H1 (cell line): Measurements from ENCODE around the gene CPT1A. TPM values are rescaled to one million over a fixed set of nuclear protein-coding genes. Genes with fewer than 3 reads are reported as not detected.

Experiments used
- CTCF ChIA-PET: fragments of 300-600 bp; sonication (Branson Sonifier 250); formaldehyde crosslinking; loops from one replicate; lab custom pipeline; 2021; ENCODE audit not compliant: partially characterized antibody; lab: Charles Lee
- POLR2A ChIA-PET: fragments of 300-600 bp; sonication (Branson Sonifier 250); formaldehyde crosslinking; loops from one replicate; lab custom pipeline; 2021; ENCODE audit warnings: inconsistent platforms; ENCODE audit not compliant: partially characterized antibody; lab: Charles Lee
- DNase-seq, 2 experiments: peaks; one replicate each; pipeline versions ENCODE4 v3.0.0 to v3.0.0-alpha.2; 2010 to 2022; ENCODE audit warnings: low spot score in 2 of 2, low read depth in 1 of 2, mixed read lengths in 1 of 2
- FAIRE-seq: peaks from 2 replicates; lab custom pipeline; 2011; peaks lifted over from hg19 to GRCh38; lab: Jason Lieb, UNC
- H2AFZ ChIP-seq: 2 replicates; pipeline ENCODE4 v1.8.1; 2012; ENCODE audit warnings: low read length, inconsistent platforms
- H2AK5ac ChIP-seq: 2 replicates; pipeline ENCODE4 v1.6.1; 2013; ENCODE audit warnings: low read depth, low read length
- H2BK120ac ChIP-seq: replicated peaks from 2 replicates; pipeline ENCODE3; 2013; ENCODE audit warnings: low read depth, low read length, inconsistent platforms
- H2BK12ac ChIP-seq: 2 replicates; pipeline ENCODE4 v1.6.1; 2013; ENCODE audit warnings: low read depth, low read length
- H2BK15ac ChIP-seq: 2 replicates; pipeline ENCODE4 v1.6.1; 2013; ENCODE audit warnings: low read length
- H2BK20ac ChIP-seq: 2 replicates; pipeline ENCODE4 v1.6.1; 2013; ENCODE audit warnings: low read length
- H2BK5ac ChIP-seq: 2 replicates; pipeline ENCODE4 v1.6.1; 2013; ENCODE audit warnings: low read depth, low read length
- H3K14ac ChIP-seq: 2 replicates; pipeline ENCODE4 v1.6.1; 2013; ENCODE audit warnings: inconsistent platforms; ENCODE audit not compliant: insufficient read length
- H3K18ac ChIP-seq: 2 replicates; pipeline ENCODE4 v1.6.1; 2013; ENCODE audit warnings: low read length; ENCODE audit errors: extremely low read depth
- H3K23ac ChIP-seq: 2 replicates; pipeline ENCODE4 v1.6.1; 2013; ENCODE audit warnings: inconsistent platforms; ENCODE audit not compliant: insufficient read length
- H3K23me2 ChIP-seq: 2 replicates; pipeline ENCODE4 v1.6.1; 2013; ENCODE audit warnings: low read depth, low read length
- H3K27ac ChIP-seq: 2 replicates; pipeline ENCODE4 v1.6.1; 2011; ENCODE audit warnings: low read depth, low read length, inconsistent platforms
- H3K27me3 ChIP-seq, 4 experiments: replicated peaks in 1 of 4; 1 replicate in 1 of 4; 2 replicates in 3 of 4; pipeline versions ENCODE4 v1.6.1 to v1.8.1; 2011 to 2013; ENCODE audit warnings: low read length in 3 of 4, mild to moderate bottlenecking in 3 of 4, inconsistent platforms in 2 of 4, mixed read lengths in 2 of 4, moderate library complexity in 1 of 4; ENCODE audit not compliant: control insufficient read depth in 3 of 4, insufficient read depth in 3 of 4; ENCODE audit errors: extremely low read depth in 1 of 4
- H3K36me3 ChIP-seq, 4 experiments: 2 replicates each; pipeline versions ENCODE4 v1.6.1 to v1.8.1; 2011 to 2013; ENCODE audit warnings: mild to moderate bottlenecking in 4 of 4, low read length in 3 of 4, moderate library complexity in 2 of 4, control low read depth in 1 of 4, inconsistent platforms in 1 of 4; ENCODE audit not compliant: insufficient read depth in 4 of 4, control insufficient read depth in 2 of 4
- H3K4ac ChIP-seq: replicated peaks from 2 replicates; pipeline ENCODE3; 2013; ENCODE audit warnings: low read length, low read depth, mixed read lengths, inconsistent platforms; ENCODE audit not compliant: insufficient read length
- H3K4me1 ChIP-seq, 4 experiments: replicated peaks in 1 of 4; 1 replicate in 1 of 4; 2 replicates in 3 of 4; pipeline versions ENCODE4 v1.6.1 to v1.8.1; 2011 to 2013; ENCODE audit warnings: low read length in 3 of 4, inconsistent platforms in 2 of 4, mixed read lengths in 1 of 4; ENCODE audit not compliant: insufficient read depth in 4 of 4, control insufficient read depth in 3 of 4
- H3K4me2 ChIP-seq, 2 experiments: 2 replicates each; pipeline versions ENCODE4 v1.6.1 to v1.8.1; 2011 to 2013; ENCODE audit warnings: low read depth in 2 of 2, low read length in 2 of 2, control low read depth in 1 of 2, inconsistent platforms in 1 of 2, mild to moderate bottlenecking in 1 of 2; ENCODE audit not compliant: insufficient read depth in 1 of 2
- H3K4me3 ChIP-seq, 4 experiments: fragments of 200-600, 300-600 bp in 1 of 4; sonication (generic), shearing (Covaris generic), sonication (Bioruptor Twin) in 1 of 4; 2 replicates each; pipeline versions ENCODE4 v1.5.1 to v1.8.1; 2011 to 2016; ENCODE audit warnings: low read length in 4 of 4, low read depth in 3 of 4, control low read depth in 2 of 4, inconsistent platforms in 2 of 4, mild to moderate bottlenecking in 2 of 4, mixed read lengths in 1 of 4, moderate library complexity in 1 of 4; ENCODE audit not compliant: insufficient read depth in 2 of 4; ENCODE audit errors: extremely low read depth in 1 of 4
- H3K56ac ChIP-seq: replicated peaks from 2 replicates; pipeline ENCODE3; 2013; ENCODE audit warnings: low read depth, mild to moderate bottlenecking, mixed read lengths, low read length, inconsistent platforms; ENCODE audit not compliant: insufficient read length
- H3K79me1 ChIP-seq: 2 replicates; pipeline ENCODE4 v1.6.1; 2013; ENCODE audit warnings: low read depth, low read length, control low read depth
- H3K79me2 ChIP-seq, 2 experiments: 2 replicates each; pipeline versions ENCODE4 v1.6.1 to v1.8.1; 2012 to 2013; ENCODE audit warnings: low read length in 2 of 2, mild to moderate bottlenecking in 2 of 2, inconsistent platforms in 1 of 2; ENCODE audit not compliant: insufficient read depth in 2 of 2, control insufficient read depth in 1 of 2
- H3K9ac ChIP-seq, 4 experiments: replicated peaks in 1 of 4; 1 replicate in 1 of 4; 2 replicates in 3 of 4; pipeline versions ENCODE4 v1.6.1 to v1.8.1; 2011 to 2013; ENCODE audit warnings: low read depth in 3 of 4, low read length in 3 of 4, control low read depth in 2 of 4, mild to moderate bottlenecking in 2 of 4, moderate library complexity in 2 of 4, inconsistent platforms in 1 of 4; ENCODE audit errors: extremely low read depth in 1 of 4
- H3K9me3 ChIP-seq, 2 experiments: 2 replicates each; pipeline versions ENCODE4 v1.6.1 to v1.8.1; 2012 to 2013; ENCODE audit warnings: mild to moderate bottlenecking in 2 of 2, moderate library complexity in 2 of 2, control low read depth in 1 of 2, inconsistent platforms in 1 of 2, low read depth in 1 of 2, low read length in 1 of 2, mixed read lengths in 1 of 2; ENCODE audit not compliant: insufficient read depth in 2 of 2
- H4K20me1 ChIP-seq, 2 experiments: replicated peaks in 1 of 2; 2 replicates each; pipeline versions ENCODE3 to v1.8.1; 2011 to 2013; ENCODE audit warnings: inconsistent platforms in 2 of 2, low read length in 2 of 2, mild to moderate bottlenecking in 1 of 2; ENCODE audit not compliant: insufficient read depth in 2 of 2, control insufficient read depth in 1 of 2
- H4K5ac ChIP-seq: 2 replicates; pipeline ENCODE4 v1.6.1; 2013; ENCODE audit warnings: low read length, low read depth, mixed read lengths, inconsistent platforms; ENCODE audit not compliant: insufficient read length
- H4K8ac ChIP-seq: 2 replicates; pipeline ENCODE4 v1.8.0; 2013; ENCODE audit warnings: mild to moderate bottlenecking, moderate library complexity, low read length, inconsistent platforms; ENCODE audit not compliant: insufficient read depth; ENCODE audit errors: extremely low read depth
- H4K91ac ChIP-seq: replicated peaks from 2 replicates; pipeline ENCODE3; 2013; ENCODE audit warnings: low read length, mixed read lengths, inconsistent platforms; ENCODE audit not compliant: insufficient read length
- RNF2 ChIP-seq: fragments of 200-900, 300-1000 bp; sonication (generic); IDR thresholded peaks from 2 replicates; pipeline ENCODE4 v1.7.1; 2016; ENCODE audit warnings: borderline replicate concordance, low read depth, mild to moderate bottlenecking, antibody characterized with exemption, low read length; ENCODE audit not compliant: poor library complexity, severe bottlenecking; ENCODE audit errors: missing control alignments
- SP4 ChIP-seq: IDR thresholded peaks from 2 replicates; pipeline ENCODE4 v1.6.1; 2012; ENCODE audit warnings: low read length, inconsistent platforms
- TAF7 ChIP-seq: optimal IDR thresholded peaks from 2 replicates; pipeline ENCODE3; 2011; ENCODE audit warnings: low read depth, mild to moderate bottlenecking, inconsistent platforms, low read length, moderate library complexity, borderline replicate concordance
- WGBS, 2 experiments: shearing (Covaris generic) in 1 of 2; methylation state at CpG; one replicate each; pipeline versions ENCODE4 v1.1.6 to v1.1.7; 2013 to 2015; ENCODE audit warnings: low lambda C conversion rate in 2 of 2, mixed read lengths in 2 of 2, inconsistent platforms in 1 of 2, low coverage in 1 of 2, missing lambda C conversion rate in 1 of 2; ENCODE audit not compliant: insufficient replicate concordance in 2 of 2, insufficient coverage in 1 of 2, insufficient read length in 1 of 2; ENCODE audit errors: extremely low coverage in 1 of 2, missing lambda C conversion rate in 1 of 2; 5-methylcytosine and 5-hydroxymethylcytosine counted together
- polyA plus RNA-seq, 7 experiments: library from polyadenylated mRNA; depleted of rRNA in 3 of 7; stranded (reverse) in 5 of 7; unstranded in 2 of 7; fragments of >200 nt in 5 of 7; fragments of 200-250 nt in 2 of 7; gene quantifications; 1 replicate in 5 of 7; 2 replicates in 1 of 7; 4 replicates in 1 of 7; pipeline versions ENCODE4 v1.2.1 to v1.2.3, GENCODE V29; 2011 to 2013; ENCODE audit warnings: missing spikeins in 2 of 7, mixed read lengths in 2 of 7
- total RNA-seq: library from RNA; stranded (reverse); fragmentation: NEBNext Ultra II Directional; extraction: Animal tissue kit (Norgen Biotek cat#: 25700); gene quantifications from 2 replicates; pipeline ENCODE4 v1.2.1, GENCODE V29; 2021

The CPT1A gene
- total and polyA plus RNA-seq, 2 of the 8 experiments (the other 6 are each of a cell fraction or from before 2014, with no cell fraction given): 2.9 to 12.2 TPM

DNA sequence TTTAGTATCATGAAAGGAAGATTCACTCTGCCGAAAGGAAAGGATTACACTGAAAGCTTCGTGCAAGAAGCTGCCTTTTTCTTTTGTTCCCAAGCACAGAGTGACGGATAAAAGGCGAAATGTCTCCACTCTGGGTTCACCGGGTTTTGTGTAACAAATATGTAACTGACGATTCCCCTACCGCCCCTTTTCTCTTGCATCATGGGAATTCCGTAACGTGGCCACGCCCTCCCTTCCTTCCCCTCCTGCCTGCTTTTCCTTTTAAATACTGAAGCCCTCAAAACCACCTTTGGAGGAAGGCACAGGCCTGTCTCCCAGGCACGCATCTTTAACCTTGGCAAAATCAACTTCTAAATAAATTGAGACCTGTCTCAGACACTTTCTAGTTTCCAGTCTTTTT lies 74.0 kb downstream of the CPT1A start:
- no peak overlapping the region for H3K23ac ChIP-seq
- H2BK15ac ChIP-seq: no peak overlapping the region
- no peak overlapping the region for H4K91ac ChIP-seq
- H3K18ac ChIP-seq: no peak overlapping the region; the same call in 1 of the 2 replicates
- H3K27me3 ChIP-seq: no peaks in the 10 kb centered on the region
- H4K5ac ChIP-seq: no peak overlapping the region
- H3K27ac ChIP-seq: no peak overlapping the region
- FAIRE-seq (no peak), DNase-seq (no peak)
- H3K79me2 ChIP-seq: no peaks in the 10 kb centered on the region
- WGBS, 2 experiments: 84% methylated on average over 10 of the region's 11 CpGs; no CpG with 5 or more reads in 1 of the 2 experiments
- H4K20me1 ChIP-seq: no peaks in the 10 kb centered on the region
- H2BK12ac ChIP-seq: no peak overlapping the region
- H4K8ac ChIP-seq: no peak overlapping the region
- H3K4me1 ChIP-seq: peaks cover 0 to 6% (median 2%) of the 10 kb centered on the region in 4 experiments; a peak in 2 of 7 replicates
- H3K14ac ChIP-seq: no peak overlapping the region
- H3K36me3 ChIP-seq: no peaks in the 10 kb centered on the region
- TF ChIP-seq RNF2: no peak
- TF ChIP-seq SP4: no peak
- TF ChIP-seq TAF7: no peak
- no peak overlapping the region for H3K9ac ChIP-seq
- no peak overlapping the region for H3K4me2 ChIP-seq
- H3K23me2 ChIP-seq: 0 out of 2 replicates have a peak, but pooled peaks cover 2% of the 10 kb centered on the region
- H3K4me3 ChIP-seq: no peak overlapping the region
- H3K79me1 ChIP-seq: no peaks in the 10 kb centered on the region
- no peak overlapping the region for H2BK120ac ChIP-seq
- H3K9me3 ChIP-seq: no peaks in the 10 kb centered on the region
- no peak overlapping the region for H2BK20ac ChIP-seq
- H2AK5ac ChIP-seq: no peak overlapping the region
- no peak overlapping the region for H2AFZ ChIP-seq
- H3K56ac ChIP-seq: no peak overlapping the region
- CTCF ChIA-PET: interaction anchor here (0.7 to 2.0 kb wide), 5 partner anchors 10 to 168 kb away, joined by 3 to 11 read pairs (median 3); no protein-coding TSS in a partner anchor
- H3K4ac ChIP-seq: no peak overlapping the region
- H2BK5ac ChIP-seq: no peak overlapping the region
- POLR2A ChIA-PET: no interaction called here
